ENCODE data around the gene GFM1.
"Not testable (repeated sequence)": the region's sequence is repeated elsewhere in the genome, so short reads cannot be mapped to it uniquely, and the experiment has no call there.

The GFM1 gene

DNA sequence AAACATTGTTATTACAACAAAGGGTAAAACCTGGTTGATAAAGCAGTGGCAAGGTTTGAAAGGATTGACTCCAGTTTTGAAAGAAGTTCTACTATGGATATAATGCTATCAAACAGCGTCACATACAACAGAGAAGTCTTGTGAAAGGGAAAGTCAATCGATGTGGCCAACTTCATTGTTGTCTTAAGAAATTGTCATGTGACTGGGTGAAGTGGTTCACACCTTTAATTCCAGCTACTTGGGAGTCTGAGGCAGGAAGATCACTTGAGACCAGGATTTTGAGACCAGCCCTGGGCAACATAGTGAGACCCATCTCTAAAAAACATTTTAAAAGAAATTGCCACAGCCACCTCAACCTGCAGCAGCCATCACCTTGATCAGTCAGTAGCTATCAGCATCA is 34.4 kb downstream of the GFM1 start:
- no peak for DNase-seq (ENCODE audit: low read depth)

- peak; percentile 64 for DNase-seq (ENCODE audit: low read depth)
These were observed 35.2 kb downstream of the GFM1 start for GRCh38 chr3:158679547-158680000.

GRCh38 chr3:158680861-158681260 is 36.5 kb downstream of the GFM1 start:
- no peak for DNase-seq (ENCODE audit: low read depth)

DNA sequence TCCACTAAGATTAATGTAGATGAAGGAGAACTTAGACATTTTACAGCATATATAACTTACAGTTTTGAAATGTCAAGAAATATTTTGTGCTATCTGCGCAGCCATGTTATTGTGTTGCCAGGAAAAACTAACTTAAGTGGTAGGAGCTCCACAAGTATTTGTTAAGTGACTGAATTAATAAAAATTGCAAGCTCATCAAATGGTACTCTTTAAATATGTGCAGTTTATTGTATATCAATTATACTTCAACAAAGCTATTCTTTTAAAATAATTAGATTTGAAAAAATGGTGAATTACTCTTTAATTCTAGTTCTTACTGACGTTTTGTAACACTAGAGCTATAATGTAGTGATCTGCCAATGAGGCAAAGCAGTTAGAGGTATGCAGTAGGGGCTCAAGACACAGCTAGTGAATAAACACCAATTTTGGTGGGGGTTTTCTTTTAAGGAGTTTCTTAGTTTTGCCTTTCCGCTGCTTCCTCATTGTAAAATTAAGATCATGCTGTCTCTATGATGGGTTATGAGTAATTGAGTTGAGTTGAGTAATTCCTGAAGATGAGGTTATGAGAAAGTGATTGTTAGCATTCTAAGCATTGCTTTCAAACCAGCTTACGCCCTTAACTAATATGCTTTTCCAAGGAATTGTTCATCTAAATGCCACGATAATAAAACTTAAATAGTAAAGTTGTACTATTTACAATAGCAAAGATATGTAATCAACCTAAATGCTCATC is 39.1 kb downstream of the GFM1 start:
- peak; percentile 91 for DNase-seq (ENCODE audit: low read depth)

DNA sequence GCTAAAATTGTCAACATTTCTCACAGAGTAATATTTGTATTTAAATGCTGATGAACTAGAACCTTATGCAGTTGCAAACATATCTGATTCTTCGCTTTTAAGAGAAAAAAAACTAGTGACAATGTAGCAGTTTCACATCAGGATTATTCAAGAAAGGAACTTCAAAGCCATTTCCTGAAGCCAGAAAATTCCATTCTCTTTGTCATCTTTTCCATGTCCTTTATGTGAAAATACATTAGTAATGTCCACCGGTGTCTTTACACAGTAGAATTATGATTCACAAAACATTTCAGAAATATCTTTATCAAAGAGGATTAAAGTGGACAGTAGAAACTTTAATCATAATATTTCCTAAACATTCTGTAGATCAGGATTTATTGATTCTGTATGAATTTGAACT is 40.8 kb downstream of the GFM1 start:
- peak; percentile 62 for DNase-seq (ENCODE audit: low read depth)

- not testable (repeated sequence) for DNase-seq (ENCODE audit: low read depth)
These were observed 49.6 kb downstream of the GFM1 start for GRCh38 chr3:158693866-158694456.

GRCh38 chr3:158696618-158697017 is 52.3 kb downstream of the GFM1 start:
- no peak for DNase-seq (ENCODE audit: low read depth)

DNA sequence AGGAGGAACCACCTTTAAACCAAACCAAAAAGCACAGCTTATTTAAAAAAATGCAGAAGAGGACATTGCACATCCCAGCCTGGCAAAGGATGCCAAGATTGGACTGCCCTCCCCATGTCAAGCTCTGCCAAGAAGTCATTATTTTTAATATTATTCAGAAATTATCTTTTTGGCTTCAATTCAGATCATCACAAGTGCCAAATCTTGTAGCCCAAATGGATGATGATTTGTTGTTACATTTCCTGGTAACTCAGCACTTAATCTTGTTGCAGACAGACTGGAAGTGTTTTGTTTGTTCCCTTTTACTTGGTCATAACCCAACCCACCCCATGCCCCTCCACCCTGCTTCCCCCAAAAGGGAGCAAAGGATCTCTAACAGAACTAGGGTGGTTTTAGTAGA is 56.2 kb downstream of the GFM1 start:
- no peak for DNase-seq (ENCODE audit: low read depth)

DNA sequence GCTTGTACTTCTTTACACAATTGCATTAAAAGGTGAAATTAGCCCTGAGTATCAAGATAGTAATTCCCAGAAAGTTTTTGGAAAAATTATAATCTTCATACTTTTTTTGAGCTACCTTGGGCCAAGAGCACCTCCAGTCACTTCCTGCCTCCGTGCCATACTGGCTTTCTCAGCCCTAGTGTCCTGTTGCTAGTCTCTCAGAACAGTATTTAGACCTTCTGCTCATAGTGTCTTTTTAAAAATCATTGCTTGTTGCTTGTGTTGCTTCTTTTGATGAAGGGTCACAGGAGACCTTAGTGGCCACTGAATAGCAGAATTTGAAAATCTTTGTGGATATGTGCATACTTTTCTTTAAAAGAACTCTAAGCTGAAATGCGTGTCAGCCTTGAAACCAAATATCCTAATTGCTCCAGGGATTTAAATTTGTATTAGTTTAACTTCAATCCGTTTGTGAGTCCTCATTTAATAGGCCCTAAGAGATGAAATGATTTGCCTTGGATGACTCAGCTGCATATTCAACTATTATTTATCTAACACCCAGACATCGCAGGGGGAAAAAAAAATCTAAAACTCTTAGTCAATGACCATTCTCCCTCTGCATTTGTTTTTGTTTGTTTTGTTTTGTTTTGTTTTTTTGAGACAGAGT is 57.2 kb downstream of the GFM1 start:
- DNase-seq (ENCODE audit: low read depth) = peak; percentile 80

DNA sequence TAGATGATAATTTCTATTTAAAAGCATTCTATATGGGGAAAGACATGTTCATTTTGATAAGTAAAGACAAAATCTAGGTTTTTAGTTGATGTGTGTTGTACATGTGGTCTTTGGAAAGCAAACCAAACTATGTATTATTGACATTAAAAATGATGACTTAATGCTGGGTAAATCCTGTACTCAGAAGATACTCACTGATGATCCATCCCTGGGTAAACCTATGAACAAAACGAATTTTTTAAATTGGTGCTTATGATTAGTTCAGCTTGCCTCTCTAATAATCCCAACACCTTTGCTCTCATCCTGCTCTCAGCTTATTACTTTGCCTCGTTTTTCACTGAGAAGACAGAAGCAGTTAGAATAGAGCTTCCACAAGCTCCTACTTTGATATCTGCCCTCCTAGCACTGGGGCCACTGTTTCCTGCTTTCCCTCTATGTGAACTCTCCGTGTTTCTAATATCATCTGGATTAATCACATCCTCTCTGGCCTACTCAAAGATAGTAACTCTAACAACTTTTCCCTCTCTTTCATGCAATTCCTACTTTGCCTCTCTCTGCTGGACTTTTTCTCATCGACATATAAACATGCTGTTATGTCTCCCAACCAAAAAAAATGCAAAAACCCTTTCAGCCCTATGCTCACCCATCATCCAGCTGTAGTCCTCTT is 58.6 kb downstream of the GFM1 start:
- DNase-seq (ENCODE audit: low read depth) = peak; percentile 92

GRCh38 chr3:158703566-158703965 is 59.2 kb downstream of the GFM1 start:
- no peak for DNase-seq (ENCODE audit: low read depth)

DNA sequence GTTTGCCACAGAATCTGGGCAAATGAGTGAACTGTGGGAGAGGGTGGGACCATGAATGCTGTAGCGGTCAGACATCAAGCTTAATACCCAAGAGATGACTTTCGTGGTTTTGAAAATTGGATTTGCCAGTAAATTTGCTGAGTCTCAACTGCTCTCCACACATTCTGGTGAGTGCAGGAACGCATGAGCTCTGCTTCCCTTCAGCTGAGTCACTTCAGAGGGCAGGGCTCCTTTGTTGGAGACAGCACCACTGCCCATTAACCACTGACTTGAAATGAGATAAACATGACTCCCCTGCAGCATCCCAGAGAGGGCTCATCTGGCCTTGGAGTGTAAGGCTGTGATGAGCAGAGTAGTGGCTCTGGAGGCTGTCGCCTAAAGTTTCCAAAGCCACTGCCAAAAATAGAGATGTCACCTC is 65.3 kb downstream of the GFM1 start:
- DNase-seq (ENCODE audit: low read depth) = peak; percentile 100

GRCh38 chr3:158710601-158711000 is 66.3 kb downstream of the GFM1 start:
- no peak for DNase-seq (ENCODE audit: low read depth)

- peak; percentile 92 for DNase-seq (ENCODE audit: low read depth)
These were observed 67.6 kb downstream of the GFM1 start for GRCh38 chr3:158711886-158712285.

DNA sequence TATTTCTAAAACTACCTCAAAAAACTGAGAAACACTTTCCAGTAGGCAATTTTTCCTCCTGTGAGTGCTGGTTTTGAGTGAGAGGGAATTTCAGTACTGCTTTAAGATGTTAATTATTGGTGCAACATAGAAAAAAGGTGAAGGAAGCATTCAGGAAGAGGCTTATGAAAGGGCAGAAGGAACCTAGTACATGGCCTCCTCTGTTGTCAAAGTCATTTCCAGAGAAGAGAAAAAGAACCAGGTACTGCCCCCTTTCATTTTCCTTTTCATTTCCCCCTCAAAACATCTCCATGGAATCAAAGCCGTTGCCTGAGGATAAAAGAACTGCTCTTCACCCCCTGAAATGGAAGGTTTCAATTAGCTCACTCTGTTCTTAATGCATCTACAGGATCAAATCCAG is 68.1 kb downstream of the GFM1 start:
- no peak for DNase-seq (ENCODE audit: low read depth)

DNA sequence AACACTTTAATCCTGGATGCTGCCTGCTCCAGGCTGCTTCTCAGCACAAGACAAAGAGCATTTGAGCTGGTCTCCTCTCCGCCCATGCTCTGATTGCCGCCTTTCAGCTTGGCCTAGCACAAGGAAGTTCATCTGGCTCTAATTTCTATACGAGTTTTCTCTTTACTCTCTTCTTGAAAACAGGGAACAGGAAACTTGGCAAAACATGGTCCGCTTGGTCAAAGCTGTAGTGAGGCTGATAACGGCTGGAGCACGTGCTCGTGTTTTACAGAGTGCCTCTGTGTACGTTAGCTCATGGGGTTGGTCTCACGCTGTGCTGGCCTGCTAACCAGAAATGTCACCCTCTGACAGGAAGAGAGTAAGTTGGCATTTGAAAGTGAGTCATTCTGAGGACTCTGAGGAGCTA is 68.8 kb downstream of the GFM1 start:
- DNase-seq (ENCODE audit: low read depth) = peak; percentile 69

DNA sequence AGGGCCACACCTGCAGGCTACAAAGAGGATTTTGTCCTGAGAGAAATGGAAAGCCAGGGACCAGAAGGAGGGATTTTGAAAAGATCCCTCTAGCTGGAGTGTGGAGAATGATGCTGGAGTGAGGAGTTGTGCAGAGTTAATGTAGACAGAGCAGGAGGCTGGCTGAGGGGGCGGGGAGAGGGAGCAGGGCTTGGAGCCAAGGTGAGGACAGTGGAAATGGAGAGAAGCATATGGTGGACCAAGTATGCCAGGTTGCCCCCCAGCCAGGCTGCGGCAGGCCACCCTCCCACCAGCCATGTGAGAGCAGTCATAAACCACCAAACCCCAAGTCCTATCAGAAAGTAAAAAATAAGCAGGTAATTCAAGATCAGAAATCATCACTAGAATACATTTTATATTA is 73.2 kb downstream of the GFM1 start:
- no peak for DNase-seq (ENCODE audit: low read depth)

DNA sequence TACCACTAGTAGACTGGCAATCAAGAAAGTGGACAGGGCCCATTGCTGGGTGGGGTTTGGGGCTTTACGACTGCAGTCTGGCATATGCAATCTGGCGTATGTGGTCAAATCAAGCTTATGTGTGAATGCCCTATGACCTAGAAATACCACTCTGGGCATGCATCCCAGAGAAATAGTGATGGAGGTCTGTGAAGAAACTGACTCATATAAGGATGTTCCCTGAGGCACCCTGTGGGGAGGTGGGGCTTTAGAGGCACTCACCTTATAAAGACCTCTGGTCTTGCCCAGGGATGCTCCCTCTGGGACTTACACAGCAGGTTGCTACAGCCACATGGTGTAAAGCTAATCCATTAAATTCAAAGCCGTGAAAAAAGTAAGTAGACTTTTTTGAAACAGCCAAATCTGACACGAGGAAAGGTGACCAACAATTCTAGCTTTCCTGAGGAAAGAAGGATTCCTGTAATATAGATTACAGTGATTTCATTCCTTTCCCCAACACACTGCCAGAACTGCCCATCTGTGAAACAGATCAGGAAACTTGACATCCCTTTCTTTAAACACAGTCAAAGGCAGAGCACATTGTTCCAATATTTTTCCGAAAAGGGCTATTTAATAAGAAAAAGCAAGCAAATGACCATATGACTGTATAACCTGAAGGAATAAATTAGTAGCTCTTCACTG is 74.3 kb downstream of the GFM1 start:
- peak; percentile 97 for DNase-seq (ENCODE audit: low read depth)

DNA sequence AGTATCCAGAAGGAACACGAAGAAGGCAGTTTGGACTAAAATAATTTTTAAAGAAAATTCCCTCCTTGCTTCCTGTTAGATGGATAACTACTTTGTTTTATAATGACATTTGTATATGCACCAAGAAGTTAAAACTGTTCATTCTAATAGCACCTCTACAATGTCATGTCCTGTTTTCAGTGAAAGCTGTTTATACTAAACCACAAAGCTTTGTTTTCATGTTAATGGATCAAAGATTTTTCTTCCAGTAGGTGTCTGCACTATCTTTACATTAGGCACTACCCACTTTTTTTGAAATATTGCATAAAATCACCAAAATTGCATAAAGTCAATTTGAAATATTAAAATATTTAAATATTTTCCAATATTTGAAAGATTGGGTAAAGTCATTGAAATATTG is 77.8 kb downstream of the GFM1 start:
- DNase-seq (ENCODE audit: low read depth) = no peak

DNA sequence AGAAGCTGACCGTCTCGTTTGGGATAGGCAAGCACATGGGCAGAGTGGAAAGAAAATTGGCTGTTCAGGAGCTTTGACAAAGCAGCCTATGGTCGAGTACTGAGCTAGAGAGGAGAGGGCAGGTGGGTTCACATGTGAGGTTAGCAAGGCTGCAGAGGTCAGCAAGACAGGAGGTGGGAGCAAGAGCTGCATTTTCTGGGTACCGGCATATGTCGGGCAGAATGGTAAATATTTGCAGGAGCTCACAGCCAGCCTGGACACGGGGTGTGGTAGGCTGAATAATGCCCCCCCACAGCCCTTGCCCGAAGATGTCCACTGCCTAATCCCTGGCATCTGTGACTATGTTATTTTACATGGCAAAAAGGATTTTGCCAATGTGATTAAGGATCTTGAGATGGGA is 79.7 kb downstream of the GFM1 start:
- no peak for DNase-seq (ENCODE audit: low read depth)

DNA sequence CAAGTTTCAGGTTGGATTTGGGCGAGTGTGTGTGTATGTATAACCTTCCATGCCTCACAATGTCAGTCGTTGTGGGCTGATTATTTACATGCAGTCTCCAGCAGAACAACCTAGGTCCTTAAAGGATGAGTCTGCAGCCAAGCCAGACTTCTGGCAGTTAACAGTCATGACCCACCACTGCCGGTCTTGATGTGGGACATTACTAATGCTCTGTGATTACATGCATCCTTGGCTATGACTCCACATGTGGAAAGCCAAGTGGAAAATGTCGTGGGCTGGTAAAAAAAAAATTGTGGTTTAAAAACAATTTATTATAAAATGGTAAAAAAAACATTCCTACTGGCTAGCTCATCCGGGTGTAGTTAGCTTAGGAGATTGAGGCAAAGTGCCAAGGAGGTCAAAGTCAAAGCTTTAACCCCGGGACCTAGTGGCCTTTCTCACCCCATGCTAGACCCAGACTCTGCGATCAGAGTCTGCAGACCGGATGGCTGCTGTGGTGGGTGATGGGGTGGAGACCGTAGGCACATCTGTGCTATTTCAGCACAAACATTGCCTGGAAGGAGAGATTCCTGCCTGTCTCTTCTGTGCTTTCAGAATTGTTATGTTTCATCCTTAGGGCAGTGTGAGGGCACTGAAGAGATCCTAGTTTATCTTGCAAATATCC is 81.2 kb downstream of the GFM1 start:
- DNase-seq (ENCODE audit: low read depth) = peak; percentile 99

Data from EH (cell line).